Iris pigment epithelial cell (primary cell): Measurements from ENCODE around the gene RAMP3.

Experiments
- DNase-seq: peaks from one replicate; pipeline ENCODE4 v3.0.0-alpha.2; 2011; ENCODE audit warnings: low read depth

Gene RAMP3

DNA sequence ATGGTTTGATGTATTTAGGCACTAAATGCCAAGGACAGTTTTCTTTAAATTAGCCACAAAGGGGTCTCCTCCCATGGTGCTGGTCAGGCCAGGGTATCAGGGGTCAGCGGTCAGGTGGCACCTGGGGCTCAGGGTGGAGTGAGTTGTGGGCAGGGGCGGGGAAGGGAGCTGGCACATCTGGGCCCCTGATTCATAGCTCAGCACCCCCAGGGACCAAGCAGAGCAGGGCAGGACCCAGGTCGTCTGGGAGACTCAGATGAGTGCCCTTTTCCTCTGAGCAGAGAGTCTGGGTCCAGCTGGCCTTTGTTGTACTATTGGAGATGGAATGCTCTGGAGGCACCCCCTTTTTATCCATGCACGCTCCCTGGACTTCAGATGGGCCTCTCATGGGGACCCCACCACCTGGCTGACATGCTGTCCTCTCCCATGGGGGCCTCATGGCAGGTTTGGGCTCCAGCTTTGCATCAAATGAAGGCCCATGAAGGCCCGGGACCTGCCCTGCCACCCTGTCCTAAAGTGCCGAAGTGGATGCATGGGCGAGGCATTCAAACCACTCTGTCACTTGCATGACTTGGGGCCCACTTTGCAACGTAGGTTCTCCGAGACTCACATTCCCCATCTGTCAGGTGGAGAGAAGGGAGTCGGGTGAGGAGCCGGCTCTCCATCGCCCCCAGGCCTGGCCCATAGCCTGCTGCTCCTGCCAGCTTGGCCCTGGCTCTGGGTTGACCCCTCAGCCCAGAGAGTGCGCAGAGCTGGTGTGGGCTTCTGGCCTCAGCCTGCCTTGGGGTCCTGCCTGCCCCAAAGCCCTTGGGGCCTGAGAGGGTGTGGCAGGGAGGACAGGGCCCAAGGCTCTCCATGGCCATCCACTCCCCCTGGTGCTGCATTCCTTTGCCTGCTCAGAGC lies 66.4 kb downstream of the RAMP3 start:
- no peak for DNase-seq

DNA sequence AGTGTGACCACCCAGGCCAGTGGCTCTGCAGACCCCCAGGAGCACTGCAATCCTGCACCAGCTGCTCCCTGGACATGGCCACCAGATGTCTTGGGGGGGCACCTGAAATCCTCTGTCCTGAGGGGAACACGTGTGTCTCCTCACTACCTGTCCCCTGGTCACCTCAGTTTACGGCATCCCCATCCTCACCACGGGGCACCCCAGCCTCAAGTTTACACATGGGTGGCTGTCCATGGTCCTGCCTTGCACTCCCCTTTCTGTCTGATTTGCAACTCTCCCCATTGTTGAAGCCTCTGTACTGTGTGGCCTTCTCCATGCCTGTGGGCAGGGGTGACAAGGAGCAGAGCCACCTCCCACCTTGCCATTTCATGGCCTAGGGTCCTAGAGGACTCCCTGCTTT lies 67.2 kb downstream of the RAMP3 start:
- no peak for DNase-seq

DNA sequence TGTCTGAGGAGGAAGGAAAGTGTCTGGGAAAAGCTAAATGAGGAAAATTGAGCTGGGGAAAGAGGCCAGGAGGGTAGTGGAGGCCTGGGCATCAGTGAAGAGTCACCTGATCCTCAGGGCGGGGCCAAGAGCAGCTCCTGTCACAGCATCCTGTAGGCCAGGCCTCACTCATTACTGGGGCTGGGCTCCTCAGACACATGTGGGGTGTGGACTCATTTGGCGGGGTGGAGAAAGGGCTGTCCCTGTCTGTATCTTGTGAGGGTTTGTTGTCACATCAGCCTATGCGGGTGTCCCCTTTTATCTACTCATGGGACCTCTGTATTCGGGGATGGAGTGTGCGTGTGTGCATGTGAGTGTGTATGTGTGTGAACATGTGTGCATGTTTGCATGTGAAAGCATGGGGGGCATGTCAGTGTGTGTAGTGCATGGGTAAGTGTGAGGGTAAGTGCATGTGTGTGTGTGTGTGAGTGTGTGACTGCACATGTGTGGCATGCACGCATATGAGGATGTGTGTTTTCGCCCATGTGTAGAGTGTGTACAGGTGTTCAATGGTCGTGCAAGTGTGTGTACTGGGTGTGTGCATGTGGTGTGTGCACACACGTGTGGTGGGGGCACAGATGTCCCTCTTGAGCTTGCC lies 67.8 kb downstream of the RAMP3 start:
- DNase-seq, result no peak

GRCh38 chr7:45225948-45226335 lies 68.4 kb downstream of the RAMP3 start:
- DNase-seq, result no peak

GRCh38 chr7:45229156-45229920 lies 71.7 kb downstream of the RAMP3 start:
- DNase-seq, result no peak

- DNase-seq, result no peak
Measured at GRCh38 chr7:45230083-45230482, 72.5 kb downstream of the RAMP3 start.

DNA sequence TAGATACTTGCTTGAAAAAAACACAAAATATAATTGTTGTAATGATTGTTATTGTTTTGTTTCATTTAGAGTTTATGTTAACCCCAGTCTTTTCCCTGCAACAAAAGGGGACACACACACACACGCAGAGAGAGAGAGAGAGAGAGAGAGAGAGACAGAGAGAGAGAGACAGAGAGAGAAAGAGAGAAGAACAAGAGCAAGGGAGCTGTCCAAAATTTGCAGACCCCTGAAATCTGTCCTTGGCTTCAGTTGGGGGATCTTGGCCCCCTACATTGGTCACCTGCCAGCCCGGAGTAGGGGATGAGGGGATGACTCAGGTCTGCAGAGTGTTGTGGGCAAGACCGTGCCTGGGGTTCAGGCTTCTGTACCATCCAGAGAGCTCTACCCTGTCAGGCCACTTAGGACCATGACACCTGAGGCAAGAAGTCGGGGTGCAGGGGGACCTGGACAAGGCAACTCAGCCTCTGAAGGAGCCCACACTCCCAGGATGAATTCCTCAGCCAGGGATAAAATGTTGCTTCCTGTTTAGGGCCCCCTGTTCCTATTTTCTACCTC lies 73.1 kb downstream of the RAMP3 start:
- DNase-seq, result no peak

DNA sequence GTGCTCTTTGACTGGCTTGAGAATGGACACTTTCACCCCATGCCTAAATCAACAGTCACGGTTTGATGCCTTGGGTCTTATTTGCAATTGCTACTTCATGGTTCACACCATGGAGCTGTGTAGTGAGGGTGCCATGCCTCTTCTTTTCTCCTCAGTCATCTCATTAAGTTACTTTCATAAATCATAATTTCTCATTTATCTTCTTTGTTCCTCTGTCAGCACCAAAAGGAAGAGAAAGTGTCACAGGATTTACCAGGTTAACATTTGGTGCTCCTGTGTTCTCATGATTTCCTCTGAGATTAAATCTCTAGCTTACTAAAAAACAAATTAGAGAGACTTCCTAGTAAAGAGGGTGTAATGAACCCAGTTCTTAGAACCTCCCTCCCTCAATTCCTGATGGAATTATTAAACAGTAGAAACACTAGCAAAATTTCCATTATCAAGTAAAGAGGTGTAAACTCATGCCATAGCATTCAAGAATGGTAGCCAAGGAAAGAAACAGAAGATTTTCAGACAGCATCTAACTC lies 75.7 kb downstream of the RAMP3 start:
- no peak for DNase-seq
